Melanocyte of skin (primary cell): ENCODE measurements around the gene KRTAP6-1. TPM values are rescaled to one million over a fixed set of nuclear protein-coding genes. Genes with fewer than 3 reads are reported as not detected.

ENCODE experiments used
- small RNA-seq, 2 donors: library from RNA; depleted of rRNA; stranded (forward); fragments of <200 nt; gene quantifications; one replicate each; pipeline ENCODE3, GENCODE V24; 2012
- total RNA-seq, 2 donors: library from RNA; depleted of rRNA; stranded (reverse); fragments of >200 nt; gene quantifications; 2 replicates each; pipeline ENCODE4 v1.2.3, GENCODE V29; 2012

KRTAP6-1 gene, protein sequence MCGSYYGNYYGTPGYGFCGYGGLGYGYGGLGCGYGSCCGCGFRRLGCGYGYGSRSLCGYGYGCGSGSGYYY
- not detected for total RNA-seq

GRCh38 chr21:30613836-30614235 is at the start of gene KRTAP6-1:
Gene KRTAP6-1 (minus strand): TSS chr21:30613930. CDS start chr21:30613904, 26 bp downstream.

GRCh38 chr21:30642564-30642963 is 28.8 kb upstream of the KRTAP6-1 start, which contains the start of gene KRTAP20-3:
Gene KRTAP20-3 (plus strand): TSS chr21:30642864.

GRCh38 chr21:30634906-30635305 is 21.2 kb upstream of the KRTAP6-1 start, which contains the start of gene KRTAP20-2:
Gene KRTAP20-2 (plus strand): TSS chr21:30635206. CDS start chr21:30635264, 58 bp downstream.

DNA sequence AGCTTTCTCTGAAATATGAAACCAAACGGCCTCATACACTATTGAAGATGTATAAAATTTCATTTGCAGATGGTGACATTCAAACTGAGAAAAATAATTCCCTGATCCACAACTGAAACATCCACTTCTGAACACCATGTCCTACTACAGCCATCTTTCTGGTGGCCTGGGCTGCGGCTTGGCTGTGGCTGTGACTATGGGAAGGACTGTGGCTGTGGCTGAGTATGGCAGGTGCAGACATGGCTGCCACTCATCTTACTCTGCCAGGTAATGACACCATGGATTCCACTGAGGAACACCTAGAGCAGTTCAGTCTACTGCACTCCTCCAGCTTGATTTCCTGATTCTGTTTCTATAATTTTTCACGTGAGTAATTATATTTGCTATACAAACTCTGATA is 6.8 kb upstream of the KRTAP6-1 start, which contains the start of gene KRTAP20-4:
KRTAP20-4 (plus strand) TSS at position 106 of the 400 bp plus-strand sequence.

GRCh38 chr21:30616125-30616524 is 2.4 kb upstream of the KRTAP6-1 start, which contains the start of gene KRTAP20-1:
Gene KRTAP20-1 (plus strand): TSS chr21:30616425. CDS start chr21:30616455, 30 bp downstream.

GRCh38 chr21:30600787-30601186 is 12.9 kb downstream of the KRTAP6-1 start, which contains the start of gene KRTAP22-1:
Gene KRTAP22-1 (plus strand): TSS chr21:30601087.

GRCh38 chr21:30598802-30599201 is 14.9 kb downstream of the KRTAP6-1 start, which contains the start of gene KRTAP6-2:
Gene KRTAP6-2 (minus strand): TSS chr21:30598902. CDS start chr21:30598874, 28 bp downstream.

GRCh38 chr21:30592140-30592539 is 21.6 kb downstream of the KRTAP6-1 start, which contains the start of gene KRTAP6-3:
Gene KRTAP6-3 (plus strand): TSS chr21:30592440. CDS start chr21:30592446, 6 bp downstream.

DNA sequence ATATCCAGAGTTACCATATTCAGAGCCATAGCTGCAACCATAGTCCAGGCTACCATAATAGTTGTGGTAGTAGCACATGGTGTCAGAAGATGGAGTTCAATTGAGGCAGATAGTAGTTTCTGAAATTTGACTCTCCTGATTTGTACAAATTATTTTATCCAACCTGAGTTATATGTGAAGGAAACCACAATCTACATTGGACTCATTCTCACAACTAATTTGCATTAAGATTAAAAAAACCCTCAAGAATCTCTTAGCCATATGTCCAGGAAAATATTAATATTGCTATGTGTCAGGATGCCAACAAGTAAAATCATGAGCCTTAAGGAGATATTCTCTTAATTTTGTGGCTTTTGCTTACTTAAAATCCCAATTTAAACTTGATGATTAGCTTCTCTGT is 23.4 kb downstream of the KRTAP6-1 start, which contains the start of gene KRTAP22-2:
KRTAP22-2 (minus strand) TSS at position 101 of the 400 bp plus-strand sequence.

Small RNA genes lying within 50 kb of the gene (small RNA-seq; reads per million reads assigned to genes)
- gene KRTAP20-1 (0 reads per million in 2 donors), gene KRTAP20-3 (0 reads per million in 2 donors), gene KRTAP20-4 (0 reads per million in 2 donors), gene KRTAP22-1 (0 reads per million in 2 donors), gene KRTAP22-2 (0 reads per million in 2 donors)

Other genes with a start within 250 kb of the KRTAP6-1 start
- not detected for gene KRTAP13-2, start 241.7 kb downstream of the KRTAP6-1 start, total RNA-seq
- not detected for gene KRTAP13-1, start 217.9 kb downstream of the KRTAP6-1 start, total RNA-seq
- gene KRTAP13-3, start 188.0 kb downstream of the KRTAP6-1 start, total RNA-seq: not detected
- not detected for gene KRTAP13-4, start 183.7 kb downstream of the KRTAP6-1 start, total RNA-seq
- not detected for gene KRTAP15-1, start 173.7 kb downstream of the KRTAP6-1 start, total RNA-seq
- gene KRTAP19-1, start 133.6 kb downstream of the KRTAP6-1 start, total RNA-seq: 1 to 10 TPM in 1 of 2 donors, not detected in 1; 3.7 TPM
- gene KRTAP19-2, start 126.5 kb downstream of the KRTAP6-1 start, total RNA-seq: not detected
- gene KRTAP19-3, start 121.9 kb downstream of the KRTAP6-1 start, total RNA-seq: not detected
- not detected for gene KRTAP19-4, start 116.8 kb downstream of the KRTAP6-1 start, total RNA-seq
- gene KRTAP19-5, start 111.8 kb downstream of the KRTAP6-1 start, total RNA-seq: not detected
- not detected for gene KRTAP19-6, start 72.1 kb downstream of the KRTAP6-1 start, total RNA-seq
- gene KRTAP19-7, start 52.6 kb downstream of the KRTAP6-1 start, total RNA-seq: not detected
- gene KRTAP22-2, start 23.5 kb downstream of the KRTAP6-1 start, total RNA-seq: not detected
- not detected for gene KRTAP6-3, start 21.5 kb downstream of the KRTAP6-1 start, total RNA-seq
- gene KRTAP6-2, start 15.0 kb downstream of the KRTAP6-1 start, total RNA-seq: not detected
- gene KRTAP22-1, start 12.8 kb downstream of the KRTAP6-1 start, total RNA-seq: not detected
- not detected for gene KRTAP20-1, start 2.5 kb upstream of the KRTAP6-1 start, total RNA-seq
- gene KRTAP20-4, start 6.7 kb upstream of the KRTAP6-1 start, total RNA-seq: not detected
- gene KRTAP20-2, start 21.3 kb upstream of the KRTAP6-1 start, total RNA-seq: not detected
- not detected for gene KRTAP20-3, start 28.9 kb upstream of the KRTAP6-1 start, total RNA-seq
- gene KRTAP21-3, start 104.8 kb upstream of the KRTAP6-1 start, total RNA-seq: not detected
- not detected for gene KRTAP21-2, start 133.3 kb upstream of the KRTAP6-1 start, total RNA-seq
- gene KRTAP21-1, start 141.5 kb upstream of the KRTAP6-1 start, total RNA-seq: not detected
- gene KRTAP8-1, start 199.3 kb upstream of the KRTAP6-1 start, total RNA-seq: not detected
- not detected for gene KRTAP7-1, start 215.8 kb upstream of the KRTAP6-1 start, total RNA-seq